ENCODE data around the gene TOM1L1.

DNA sequence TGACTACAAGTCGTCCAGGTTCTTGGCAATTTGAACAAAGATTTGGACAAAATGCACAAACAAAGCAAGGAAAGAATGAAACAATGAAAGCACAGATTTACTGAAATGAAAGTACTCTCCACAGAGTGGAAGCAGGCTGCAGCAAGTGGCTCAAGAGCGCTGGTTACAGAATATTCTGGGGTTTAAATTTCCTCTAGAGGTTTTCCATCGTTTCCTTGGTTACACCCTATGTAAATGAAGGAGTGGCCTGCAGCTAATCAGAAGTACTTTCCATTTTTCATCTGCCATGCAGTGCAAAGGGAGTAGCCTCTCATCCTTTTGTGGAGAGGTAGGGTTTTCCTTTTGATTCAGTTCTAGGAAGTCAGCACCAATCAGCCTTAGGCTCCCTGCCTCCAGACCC is 79.7 kb downstream of the TOM1L1 start:
- TF ChIP-seq EZH2phosphoT487 (IDR thresholded peaks at IDR 0.05; ENCODE audit: borderline replicate concordance, low read depth, low read length), result no peak
- TF ChIP-seq CTCF (conservative IDR thresholded peaks at IDR 0.05; ENCODE audit: low read length), result no peak
